Spinal cord (tissue), 10 donors: ENCODE results near the gene RAI1. TPM values are rescaled to one million over a fixed set of nuclear protein-coding genes. Genes with fewer than 3 reads are reported as not detected.

Experiments used
- DNase-seq, 6 donors: peaks; one replicate each; pipeline versions ENCODE4 v3.0.0 to v3.0.0-alpha.2; 2013 to 2015; ENCODE audit warnings: low spot score in 6 of 6, low read depth in 4 of 6
- H3K27ac ChIP-seq: one replicate; pipeline ENCODE4 v1.5.1; 2013; ENCODE audit warnings: low read depth, low read length, control low read depth
- H3K27me3 ChIP-seq: one replicate; pipeline ENCODE4 v1.6.1; 2013; ENCODE audit warnings: low read length; ENCODE audit not compliant: control insufficient read depth, insufficient read depth
- H3K36me3 ChIP-seq: one replicate; pipeline ENCODE4 v1.6.1; 2013; ENCODE audit warnings: low read length; ENCODE audit not compliant: control insufficient read depth, insufficient read depth
- H3K4me1 ChIP-seq: one replicate; pipeline ENCODE4 v1.6.1; 2013; ENCODE audit warnings: low read length; ENCODE audit not compliant: control insufficient read depth, insufficient read depth
- H3K4me3 ChIP-seq: one replicate; pipeline ENCODE4 v1.5.1; 2013; ENCODE audit warnings: low read depth, low read length, control low read depth
- H3K9me3 ChIP-seq: one replicate; pipeline ENCODE4 v1.6.1; 2013; ENCODE audit warnings: low read length; ENCODE audit not compliant: control insufficient read depth, insufficient read depth
- WGBS: methylation state at CpG from one replicate; pipeline ENCODE4 v1.1.5; 2013; ENCODE audit warnings: missing lambda C conversion rate; ENCODE audit not compliant: insufficient coverage; 5-methylcytosine and 5-hydroxymethylcytosine counted together
- polyA plus RNA-seq, 2 donors: library from polyadenylated mRNA; unstranded; fragments of 120-200 nt; gene quantifications; one replicate each; pipeline ENCODE4 v1.2.1, GENCODE V29; 2013; ENCODE audit not compliant: insufficient read length in 2 of 2
- total RNA-seq, 2 donors: library from RNA; depleted of rRNA in 1 of 2; stranded (reverse); fragments of 120-200 nt in 1 of 2; fragments of >200 nt in 1 of 2; gene quantifications; one replicate each; pipeline versions ENCODE4 v1.2.3 to v1.2.4, GENCODE V29; 2013 to 2014
- donor health status: healthy.

RAI1 gene
- total and polyA plus RNA-seq, 4 donors = 12.5 to 45.2 (median 25.3) TPM

- Histone ChIP-seq H3K36me3 (peaks cover 12% of the 10 kb centered on the region), H3K27ac (no peak overlapping the region), H3K27me3 (no peaks in the 10 kb centered on the region), H3K9me3 (no peaks in the 10 kb centered on the region), H3K4me1 (peaks cover 68% of the 10 kb centered on the region), H3K4me3 (no peak overlapping the region)
- WGBS = 49% methylated on average over 13 of the region's 14 CpGs
- DNase-seq = no peak
Observed at GRCh38 chr17:17703140-17703919, 22.1 kb downstream of the RAI1 start.

- no peak for DNase-seq
- Histone ChIP-seq H3K27me3 (no peaks in the 10 kb centered on the region), H3K9me3 (no peaks in the 10 kb centered on the region), H3K4me3 (no peak overlapping the region), H3K36me3 (peaks cover 25% of the 10 kb centered on the region), H3K4me1 (peaks cover 60% of the 10 kb centered on the region), H3K27ac (no peak overlapping the region)
- 100% methylated on average over 2 of the region's 2 CpGs for WGBS
Observed at GRCh38 chr17:17704931-17705330, 23.7 kb downstream of the RAI1 start.

GRCh38 chr17:17706140-17707060, 25.1 kb downstream of the RAI1 start:
- H3K9me3 ChIP-seq = no peaks in the 10 kb centered on the region
- H3K4me3 ChIP-seq = no peak overlapping the region
- H3K27me3 ChIP-seq = no peaks in the 10 kb centered on the region
- H3K4me1 ChIP-seq = peaks cover 58% of the 10 kb centered on the region
- no peak overlapping the region for H3K27ac ChIP-seq
- no peak for DNase-seq
- peaks cover 30% of the 10 kb centered on the region for H3K36me3 ChIP-seq
- WGBS = 83% methylated on average over 9 of the region's 12 CpGs

GRCh38 chr17:17708295-17708694, 27.0 kb downstream of the RAI1 start:
- Histone ChIP-seq H3K4me1 (peaks cover 53% of the 10 kb centered on the region), H3K9me3 (no peaks in the 10 kb centered on the region), H3K36me3 (peaks cover 30% of the 10 kb centered on the region), H3K4me3 (no peak overlapping the region), H3K27ac (no peak overlapping the region), H3K27me3 (no peaks in the 10 kb centered on the region)
- no peak for DNase-seq

- no peaks in the 10 kb centered on the region for H3K27me3 ChIP-seq
- 83% methylated on average over 8 of the region's 9 CpGs for WGBS
- H3K4me3 ChIP-seq = no peak overlapping the region
- peaks cover 51% of the 10 kb centered on the region for H3K4me1 ChIP-seq
- peaks cover 29% of the 10 kb centered on the region for H3K36me3 ChIP-seq
- no peak for DNase-seq
- H3K27ac ChIP-seq = no peak overlapping the region
- no peaks in the 10 kb centered on the region for H3K9me3 ChIP-seq
Observed at GRCh38 chr17:17708816-17709215, 27.6 kb downstream of the RAI1 start.

- Histone ChIP-seq H3K9me3 (no peaks in the 10 kb centered on the region), H3K4me3 (no peak overlapping the region), H3K27me3 (no peaks in the 10 kb centered on the region), H3K4me1 (peaks cover 58% of the 10 kb centered on the region), H3K36me3 (peaks cover 27% of the 10 kb centered on the region), H3K27ac (peak overlapping the region; percentile 19)
- DNase-seq = no peak
- 87% methylated on average over 9 of the region's 15 CpGs for WGBS
Observed at GRCh38 chr17:17709815-17710321, 28.6 kb downstream of the RAI1 start.

- no peak for DNase-seq
- Histone ChIP-seq H3K27me3 (no peaks in the 10 kb centered on the region), H3K4me3 (no peak overlapping the region), H3K36me3 (peaks cover 26% of the 10 kb centered on the region), H3K27ac (no peak overlapping the region), H3K4me1 (peaks cover 63% of the 10 kb centered on the region), H3K9me3 (no peaks in the 10 kb centered on the region)
- 67% methylated on average over 1 of the region's 4 CpGs for whole genome bisulfite sequencing
Observed at GRCh38 chr17:17710355-17710727, 29.1 kb downstream of the RAI1 start.

- WGBS = 33% methylated on average over 12 of the region's 16 CpGs
- Histone ChIP-seq H3K27ac (peak overlapping the region; percentile 44), H3K27me3 (no peaks in the 10 kb centered on the region), H3K36me3 (peaks cover 26% of the 10 kb centered on the region), H3K4me3 (no peak overlapping the region), H3K4me1 (peaks cover 68% of the 10 kb centered on the region), H3K9me3 (no peaks in the 10 kb centered on the region)
- peak in 1 of 6 donors; percentile 64 for DNase-seq
Observed at GRCh38 chr17:17710728-17711541, 29.7 kb downstream of the RAI1 start.

GRCh38 chr17:17711641-17712162, 30.4 kb downstream of the RAI1 start:
- Histone ChIP-seq H3K9me3 (no peaks in the 10 kb centered on the region), H3K36me3 (peaks cover 29% of the 10 kb centered on the region), H3K27me3 (no peaks in the 10 kb centered on the region), H3K4me1 (peaks cover 65% of the 10 kb centered on the region), H3K4me3 (no peak overlapping the region), H3K27ac (peak overlapping the region; percentile 44)
- no peak for DNase-seq
- 30% methylated on average over 11 of the region's 12 CpGs for WGBS
